GM23338 (cell line): Measurements from ENCODE around the gene DOCK4. TPM values are rescaled to one million over a fixed set of nuclear protein-coding genes. Genes with fewer than 3 reads are reported as not detected.

ENCODE experiments used
- ATAC-seq: fragments of 200-7000 bp; cut with Tn5 transposase; 3 replicates; pipeline ENCODE4 v1.9.1; 2020
- DNase-seq: peaks from one replicate; pipeline ENCODE4 v3.0.0-alpha.2; 2015; ENCODE audit warnings: low spot score
- H2AFZ ChIP-seq: fragments of 200-600 bp; sonication (generic); 2 replicates; pipeline ENCODE4 v1.8.0; 2016; ENCODE audit warnings: antibody characterized with exemption, mild to moderate bottlenecking, moderate library complexity
- H3F3A ChIP-seq: fragments of 200-600 bp; sonication (generic); replicated peaks from 2 replicates; pipeline ENCODE4 v1.8.0; 2017; ENCODE audit warnings: antibody characterized with exemption, mixed run types, low read depth
- H3K27ac ChIP-seq: fragments of 200-600 bp; sonication (generic); 2 replicates; pipeline ENCODE4 v1.6.1; 2016; ENCODE audit warnings: low read depth
- H3K27me3 ChIP-seq: fragments of 200-600 bp; sonication (generic); 2 replicates; pipeline ENCODE4 v1.8.0; 2016; ENCODE audit warnings: mild to moderate bottlenecking, mixed run types, moderate library complexity; ENCODE audit not compliant: insufficient read depth
- H3K36me3 ChIP-seq: fragments of 200-600 bp; sonication (generic); 2 replicates; pipeline ENCODE4 v1.8.0; 2016; ENCODE audit warnings: mild to moderate bottlenecking; ENCODE audit not compliant: insufficient read depth
- H3K4me1 ChIP-seq: fragments of 200-600 bp; sonication (generic); 2 replicates; pipeline ENCODE4 v1.8.0; 2016; ENCODE audit warnings: mild to moderate bottlenecking, moderate library complexity; ENCODE audit not compliant: insufficient read depth
- H3K4me2 ChIP-seq: fragments of 200-600 bp; sonication (generic); 2 replicates; pipeline ENCODE4 v1.7.1; 2017; ENCODE audit warnings: mixed run types
- H3K4me3 ChIP-seq: fragments of 200-600 bp; sonication (generic); 2 replicates; pipeline ENCODE4 v1.6.1; 2016; ENCODE audit warnings: mixed run types
- H3K79me2 ChIP-seq: fragments of 200-600 bp; sonication (generic); replicated peaks from 2 replicates; pipeline ENCODE4 v1.8.0; 2017; ENCODE audit warnings: mild to moderate bottlenecking; ENCODE audit not compliant: insufficient read depth
- H3K9me2 ChIP-seq: fragments of 200-600 bp; sonication (generic); 2 replicates; pipeline ENCODE4 v1.8.0; 2017; ENCODE audit not compliant: insufficient read depth
- H4K20me1 ChIP-seq: fragments of 200-600 bp; sonication (generic); replicated peaks from 2 replicates; pipeline ENCODE4 v1.8.0; 2017; ENCODE audit warnings: mild to moderate bottlenecking; ENCODE audit not compliant: insufficient read depth
- H3K27ac Mint-ChIP-seq: 2 replicates; pipeline ENCODE4 v1.8.0; 2020; ENCODE audit warnings: inconsistent platforms, mild to moderate bottlenecking, moderate library complexity, mixed read lengths
- H3K27me3 Mint-ChIP-seq: 3 replicates; pipeline ENCODE4 v1.8.0; 2022; ENCODE audit warnings: low read depth, mild to moderate bottlenecking, moderate library complexity, mixed read lengths, inconsistent platforms; ENCODE audit not compliant: insufficient read depth, poor library complexity
- H3K36me3 Mint-ChIP-seq: 3 replicates; pipeline ENCODE4 v1.8.0; 2021; ENCODE audit warnings: low read depth, mild to moderate bottlenecking, inconsistent platforms, moderate library complexity, mixed read lengths
- H3K4me1 Mint-ChIP-seq: 3 replicates; pipeline ENCODE4 v1.8.0; 2020; ENCODE audit warnings: mild to moderate bottlenecking, inconsistent platforms, mixed read lengths
- H3K4me3 Mint-ChIP-seq: 3 replicates; pipeline ENCODE4 v1.8.0; 2021; ENCODE audit warnings: moderate library complexity, mild to moderate bottlenecking, inconsistent platforms, mixed read lengths
- H3K9me3 Mint-ChIP-seq: 3 replicates; pipeline ENCODE4 v1.8.0; 2020; ENCODE audit warnings: moderate library complexity, mild to moderate bottlenecking, inconsistent platforms, mixed read lengths
- CREB1 ChIP-seq: fragments of 250-450 bp; sonication (Bioruptor Pico); IDR thresholded peaks from 2 replicates; pipeline ENCODE4 v1.5.0; 2020; ENCODE audit warnings: low read depth, mild to moderate bottlenecking, moderate library complexity
- EZH2 ChIP-seq: fragments of 200-600 bp; sonication (generic); IDR thresholded peaks from one replicate; pipeline ENCODE4 v1.8.0; 2017; ENCODE audit warnings: antibody characterized with exemption, mild to moderate bottlenecking, low read depth; ENCODE audit not compliant: unreplicated experiment
- EZH2phosphoT487 ChIP-seq: fragments of 200-600 bp; sonication (generic); IDR thresholded peaks from one replicate; pipeline ENCODE4 v1.8.1; 2018; ENCODE audit warnings: antibody characterized with exemption; ENCODE audit not compliant: unreplicated experiment
- JUNB ChIP-seq: IDR thresholded peaks from one replicate; pipeline ENCODE4 v1.6.1; 2016; ENCODE audit warnings: antibody characterized with exemption; ENCODE audit not compliant: unreplicated experiment
- NANOG ChIP-seq: IDR thresholded peaks from 2 replicates; pipeline ENCODE4 v1.6.1; 2016; ENCODE audit warnings: antibody characterized with exemption, borderline replicate concordance
- POLR2AphosphoS5 ChIP-seq: IDR thresholded peaks from 2 replicates; pipeline ENCODE4 v1.6.1; 2016; ENCODE audit warnings: antibody characterized with exemption, low read depth
- STAT1 ChIP-seq: IDR thresholded peaks from one replicate; pipeline ENCODE4 v1.6.1; 2016; ENCODE audit warnings: antibody characterized with exemption; ENCODE audit not compliant: unreplicated experiment
- ZNF114 ChIP-seq: fragments of 250-450 bp; sonication (Bioruptor Pico); IDR thresholded peaks from 2 replicates; pipeline ENCODE4 v1.5.0; 2020; ENCODE audit warnings: mild to moderate bottlenecking, moderate library complexity
- ZNF331 ChIP-seq: fragments of 250-450 bp; sonication (Bioruptor Pico); IDR thresholded peaks from 2 replicates; pipeline ENCODE4 v1.5.0; 2020; ENCODE audit warnings: low read depth, mild to moderate bottlenecking, moderate library complexity
- polyA plus RNA-seq: library from polyadenylated mRNA; unstranded; fragments of >200 nt; fragmentation: Nextera tagmentation; extraction: Ambion mirVana; gene quantifications from 2 replicates; pipeline ENCODE4 v1.2.1, GENCODE V29; 2016
- total RNA-seq: library from RNA; depleted of rRNA; stranded (reverse); fragments of >200 nt; shearing (Covaris generic); gene quantifications from 2 replicates; pipeline ENCODE4 v1.2.3, GENCODE V29; 2014
- TF ChIP-seq, protein P1 (sequence below): IDR thresholded peaks from 2 replicates; pipeline ENCODE4 v1.6.1; 2016; ENCODE audit warnings: antibody characterized with exemption
- TF ChIP-seq, protein P2 (sequence below): IDR thresholded peaks from one replicate; pipeline ENCODE4 v1.6.1; 2018; ENCODE audit warnings: antibody characterized with exemption; ENCODE audit not compliant: unreplicated experiment
- TF ChIP-seq, protein P3 (sequence below), 2 experiments: fragments of 200-600 bp in 1 of 2; sonication (generic) in 1 of 2; conservative IDR thresholded peaks; 2 replicates each; pipeline versions ENCODE4 v1.5.1 to v1.6.1; 2016 to 2017; ENCODE audit warnings: antibody characterized with exemption in 2 of 2, low read depth in 2 of 2, mild to moderate bottlenecking in 2 of 2, moderate library complexity in 1 of 2
- TF ChIP-seq, protein P4 (sequence below): fragments of 250-450 bp; sonication (Bioruptor Pico); IDR thresholded peaks from 2 replicates; pipeline ENCODE4 v1.5.0; 2020; ENCODE audit warnings: mild to moderate bottlenecking, moderate library complexity

Gene DOCK4
- total and polyA plus RNA-seq, 2 experiments from 2014 or later: 6.3 to 33.8 TPM

DNA sequence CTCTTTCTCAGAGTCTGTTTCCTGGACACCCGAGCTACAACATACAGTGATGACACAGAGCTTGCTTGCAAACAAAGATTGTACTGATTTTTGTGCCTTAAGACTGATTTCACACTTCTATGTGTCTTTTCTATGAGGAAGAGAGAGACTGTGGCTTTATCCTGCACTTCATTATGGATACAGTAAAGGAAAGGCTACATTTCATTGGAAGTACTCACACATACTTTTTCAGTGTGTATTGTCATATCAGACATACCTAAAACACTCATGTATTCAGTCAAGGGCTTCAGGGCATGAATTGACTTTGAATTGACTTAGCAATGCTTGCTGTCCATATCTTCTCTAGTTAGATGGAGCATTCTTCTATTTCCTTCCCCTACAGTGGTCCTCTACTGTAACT lies 508.4 kb downstream of the DOCK4 start:
- Histone ChIP-seq H3K36me3 (no peaks in the 10 kb centered on the region), H3K27me3 (no peaks in the 10 kb centered on the region), H3K4me1 (no peaks in the 10 kb centered on the region), H3K79me2 (no peaks in the 10 kb centered on the region), H4K20me1 (no peaks in the 10 kb centered on the region), H2AFZ (no peak overlapping the region), H3K4me2 (no peak overlapping the region), H3K9me2 (no peaks in the 10 kb centered on the region), H3K27ac (no peak overlapping the region), H3K4me3 (no peak overlapping the region), H3F3A (no peaks in the 10 kb centered on the region)
- H3K9me3 Mint-ChIP-seq: peaks cover 2% of the 10 kb centered on the region; the same call in 1 of the 3 replicates
- H3K27me3 Mint-ChIP-seq: no peaks in the 10 kb centered on the region
- ATAC-seq (no peak), DNase-seq (no peak)
- H3K4me3 Mint-ChIP-seq: no peak overlapping the region
- H3K4me1 Mint-ChIP-seq: no peaks in the 10 kb centered on the region
- no peak for TF ChIP-seq EZH2
- TF ChIP-seq ZNF331 (CRISPR knock-in tag): no peak
- no peak for TF ChIP-seq ZNF114 (CRISPR knock-in tag)
- TF ChIP-seq, protein P1, sequence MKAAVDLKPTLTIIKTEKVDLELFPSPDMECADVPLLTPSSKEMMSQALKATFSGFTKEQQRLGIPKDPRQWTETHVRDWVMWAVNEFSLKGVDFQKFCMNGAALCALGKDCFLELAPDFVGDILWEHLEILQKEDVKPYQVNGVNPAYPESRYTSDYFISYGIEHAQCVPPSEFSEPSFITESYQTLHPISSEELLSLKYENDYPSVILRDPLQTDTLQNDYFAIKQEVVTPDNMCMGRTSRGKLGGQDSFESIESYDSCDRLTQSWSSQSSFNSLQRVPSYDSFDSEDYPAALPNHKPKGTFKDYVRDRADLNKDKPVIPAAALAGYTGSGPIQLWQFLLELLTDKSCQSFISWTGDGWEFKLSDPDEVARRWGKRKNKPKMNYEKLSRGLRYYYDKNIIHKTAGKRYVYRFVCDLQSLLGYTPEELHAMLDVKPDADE: no peak
- no peak for TF ChIP-seq STAT1
- TF ChIP-seq, protein P2, sequence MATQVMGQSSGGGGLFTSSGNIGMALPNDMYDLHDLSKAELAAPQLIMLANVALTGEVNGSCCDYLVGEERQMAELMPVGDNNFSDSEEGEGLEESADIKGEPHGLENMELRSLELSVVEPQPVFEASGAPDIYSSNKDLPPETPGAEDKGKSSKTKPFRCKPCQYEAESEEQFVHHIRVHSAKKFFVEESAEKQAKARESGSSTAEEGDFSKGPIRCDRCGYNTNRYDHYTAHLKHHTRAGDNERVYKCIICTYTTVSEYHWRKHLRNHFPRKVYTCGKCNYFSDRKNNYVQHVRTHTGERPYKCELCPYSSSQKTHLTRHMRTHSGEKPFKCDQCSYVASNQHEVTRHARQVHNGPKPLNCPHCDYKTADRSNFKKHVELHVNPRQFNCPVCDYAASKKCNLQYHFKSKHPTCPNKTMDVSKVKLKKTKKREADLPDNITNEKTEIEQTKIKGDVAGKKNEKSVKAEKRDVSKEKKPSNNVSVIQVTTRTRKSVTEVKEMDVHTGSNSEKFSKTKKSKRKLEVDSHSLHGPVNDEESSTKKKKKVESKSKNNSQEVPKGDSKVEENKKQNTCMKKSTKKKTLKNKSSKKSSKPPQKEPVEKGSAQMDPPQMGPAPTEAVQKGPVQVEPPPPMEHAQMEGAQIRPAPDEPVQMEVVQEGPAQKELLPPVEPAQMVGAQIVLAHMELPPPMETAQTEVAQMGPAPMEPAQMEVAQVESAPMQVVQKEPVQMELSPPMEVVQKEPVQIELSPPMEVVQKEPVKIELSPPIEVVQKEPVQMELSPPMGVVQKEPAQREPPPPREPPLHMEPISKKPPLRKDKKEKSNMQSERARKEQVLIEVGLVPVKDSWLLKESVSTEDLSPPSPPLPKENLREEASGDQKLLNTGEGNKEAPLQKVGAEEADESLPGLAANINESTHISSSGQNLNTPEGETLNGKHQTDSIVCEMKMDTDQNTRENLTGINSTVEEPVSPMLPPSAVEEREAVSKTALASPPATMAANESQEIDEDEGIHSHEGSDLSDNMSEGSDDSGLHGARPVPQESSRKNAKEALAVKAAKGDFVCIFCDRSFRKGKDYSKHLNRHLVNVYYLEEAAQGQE: no peak
- TF ChIP-seq JUNB: no peak
- no peak for TF ChIP-seq CREB1 (CRISPR knock-in tag)
- TF ChIP-seq, protein P3, sequence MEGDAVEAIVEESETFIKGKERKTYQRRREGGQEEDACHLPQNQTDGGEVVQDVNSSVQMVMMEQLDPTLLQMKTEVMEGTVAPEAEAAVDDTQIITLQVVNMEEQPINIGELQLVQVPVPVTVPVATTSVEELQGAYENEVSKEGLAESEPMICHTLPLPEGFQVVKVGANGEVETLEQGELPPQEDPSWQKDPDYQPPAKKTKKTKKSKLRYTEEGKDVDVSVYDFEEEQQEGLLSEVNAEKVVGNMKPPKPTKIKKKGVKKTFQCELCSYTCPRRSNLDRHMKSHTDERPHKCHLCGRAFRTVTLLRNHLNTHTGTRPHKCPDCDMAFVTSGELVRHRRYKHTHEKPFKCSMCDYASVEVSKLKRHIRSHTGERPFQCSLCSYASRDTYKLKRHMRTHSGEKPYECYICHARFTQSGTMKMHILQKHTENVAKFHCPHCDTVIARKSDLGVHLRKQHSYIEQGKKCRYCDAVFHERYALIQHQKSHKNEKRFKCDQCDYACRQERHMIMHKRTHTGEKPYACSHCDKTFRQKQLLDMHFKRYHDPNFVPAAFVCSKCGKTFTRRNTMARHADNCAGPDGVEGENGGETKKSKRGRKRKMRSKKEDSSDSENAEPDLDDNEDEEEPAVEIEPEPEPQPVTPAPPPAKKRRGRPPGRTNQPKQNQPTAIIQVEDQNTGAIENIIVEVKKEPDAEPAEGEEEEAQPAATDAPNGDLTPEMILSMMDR (conservative IDR thresholded peaks at IDR 0.05; ENCODE audit: low read depth in 2 of 2): no peak
- no peak for TF ChIP-seq NANOG
- TF ChIP-seq EZH2phosphoT487: no peak
- TF ChIP-seq POLR2AphosphoS5: no peak
- TF ChIP-seq, protein P4, sequence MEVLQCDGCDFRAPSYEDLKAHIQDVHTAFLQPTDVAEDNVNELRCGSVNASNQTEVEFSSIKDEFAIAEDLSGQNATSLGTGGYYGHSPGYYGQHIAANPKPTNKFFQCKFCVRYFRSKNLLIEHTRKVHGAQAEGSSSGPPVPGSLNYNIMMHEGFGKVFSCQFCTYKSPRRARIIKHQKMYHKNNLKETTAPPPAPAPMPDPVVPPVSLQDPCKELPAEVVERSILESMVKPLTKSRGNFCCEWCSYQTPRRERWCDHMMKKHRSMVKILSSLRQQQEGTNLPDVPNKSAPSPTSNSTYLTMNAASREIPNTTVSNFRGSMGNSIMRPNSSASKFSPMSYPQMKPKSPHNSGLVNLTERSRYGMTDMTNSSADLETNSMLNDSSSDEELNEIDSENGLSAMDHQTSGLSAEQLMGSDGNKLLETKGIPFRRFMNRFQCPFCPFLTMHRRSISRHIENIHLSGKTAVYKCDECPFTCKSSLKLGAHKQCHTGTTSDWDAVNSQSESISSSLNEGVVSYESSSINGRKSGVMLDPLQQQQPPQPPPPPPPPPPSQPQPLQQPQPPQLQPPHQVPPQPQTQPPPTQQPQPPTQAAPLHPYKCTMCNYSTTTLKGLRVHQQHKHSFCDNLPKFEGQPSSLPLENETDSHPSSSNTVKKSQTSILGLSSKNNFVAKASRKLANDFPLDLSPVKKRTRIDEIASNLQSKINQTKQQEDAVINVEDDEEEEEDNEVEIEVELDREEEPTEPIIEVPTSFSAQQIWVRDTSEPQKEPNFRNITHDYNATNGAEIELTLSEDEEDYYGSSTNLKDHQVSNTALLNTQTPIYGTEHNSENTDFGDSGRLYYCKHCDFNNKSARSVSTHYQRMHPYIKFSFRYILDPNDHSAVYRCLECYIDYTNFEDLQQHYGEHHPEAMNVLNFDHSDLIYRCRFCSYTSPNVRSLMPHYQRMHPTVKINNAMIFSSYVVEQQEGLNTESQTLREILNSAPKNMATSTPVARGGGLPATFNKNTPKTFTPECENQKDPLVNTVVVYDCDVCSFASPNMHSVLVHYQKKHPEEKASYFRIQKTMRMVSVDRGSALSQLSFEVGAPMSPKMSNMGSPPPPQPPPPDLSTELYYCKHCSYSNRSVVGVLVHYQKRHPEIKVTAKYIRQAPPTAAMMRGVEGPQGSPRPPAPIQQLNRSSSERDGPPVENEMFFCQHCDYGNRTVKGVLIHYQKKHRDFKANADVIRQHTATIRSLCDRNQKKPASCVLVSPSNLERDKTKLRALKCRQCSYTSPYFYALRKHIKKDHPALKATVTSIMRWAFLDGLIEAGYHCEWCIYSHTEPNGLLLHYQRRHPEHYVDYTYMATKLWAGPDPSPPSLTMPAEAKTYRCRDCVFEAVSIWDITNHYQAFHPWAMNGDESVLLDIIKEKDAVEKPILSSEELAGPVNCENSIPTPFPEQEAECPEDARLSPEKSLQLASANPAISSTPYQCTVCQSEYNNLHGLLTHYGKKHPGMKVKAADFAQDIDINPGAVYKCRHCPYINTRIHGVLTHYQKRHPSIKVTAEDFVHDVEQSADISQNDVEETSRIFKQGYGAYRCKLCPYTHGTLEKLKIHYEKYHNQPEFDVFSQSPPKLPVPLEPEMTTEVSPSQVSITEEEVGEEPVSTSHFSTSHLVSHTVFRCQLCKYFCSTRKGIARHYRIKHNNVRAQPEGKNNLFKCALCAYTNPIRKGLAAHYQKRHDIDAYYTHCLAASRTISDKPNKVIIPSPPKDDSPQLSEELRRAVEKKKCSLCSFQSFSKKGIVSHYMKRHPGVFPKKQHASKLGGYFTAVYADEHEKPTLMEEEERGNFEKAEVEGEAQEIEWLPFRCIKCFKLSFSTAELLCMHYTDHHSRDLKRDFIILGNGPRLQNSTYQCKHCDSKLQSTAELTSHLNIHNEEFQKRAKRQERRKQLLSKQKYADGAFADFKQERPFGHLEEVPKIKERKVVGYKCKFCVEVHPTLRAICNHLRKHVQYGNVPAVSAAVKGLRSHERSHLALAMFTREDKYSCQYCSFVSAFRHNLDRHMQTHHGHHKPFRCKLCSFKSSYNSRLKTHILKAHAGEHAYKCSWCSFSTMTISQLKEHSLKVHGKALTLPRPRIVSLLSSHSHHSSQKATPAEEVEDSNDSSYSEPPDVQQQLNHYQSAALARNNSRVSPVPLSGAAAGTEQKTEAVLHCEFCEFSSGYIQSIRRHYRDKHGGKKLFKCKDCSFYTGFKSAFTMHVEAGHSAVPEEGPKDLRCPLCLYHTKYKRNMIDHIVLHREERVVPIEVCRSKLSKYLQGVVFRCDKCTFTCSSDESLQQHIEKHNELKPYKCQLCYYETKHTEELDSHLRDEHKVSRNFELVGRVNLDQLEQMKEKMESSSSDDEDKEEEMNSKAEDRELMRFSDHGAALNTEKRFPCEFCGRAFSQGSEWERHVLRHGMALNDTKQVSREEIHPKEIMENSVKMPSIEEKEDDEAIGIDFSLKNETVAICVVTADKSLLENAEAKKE: no peak
- H3K36me3 Mint-ChIP-seq: no peaks in the 10 kb centered on the region
- H3K27ac Mint-ChIP-seq: no peak overlapping the region
